ENCODE measurements around the gene SRRM2.

DNA sequence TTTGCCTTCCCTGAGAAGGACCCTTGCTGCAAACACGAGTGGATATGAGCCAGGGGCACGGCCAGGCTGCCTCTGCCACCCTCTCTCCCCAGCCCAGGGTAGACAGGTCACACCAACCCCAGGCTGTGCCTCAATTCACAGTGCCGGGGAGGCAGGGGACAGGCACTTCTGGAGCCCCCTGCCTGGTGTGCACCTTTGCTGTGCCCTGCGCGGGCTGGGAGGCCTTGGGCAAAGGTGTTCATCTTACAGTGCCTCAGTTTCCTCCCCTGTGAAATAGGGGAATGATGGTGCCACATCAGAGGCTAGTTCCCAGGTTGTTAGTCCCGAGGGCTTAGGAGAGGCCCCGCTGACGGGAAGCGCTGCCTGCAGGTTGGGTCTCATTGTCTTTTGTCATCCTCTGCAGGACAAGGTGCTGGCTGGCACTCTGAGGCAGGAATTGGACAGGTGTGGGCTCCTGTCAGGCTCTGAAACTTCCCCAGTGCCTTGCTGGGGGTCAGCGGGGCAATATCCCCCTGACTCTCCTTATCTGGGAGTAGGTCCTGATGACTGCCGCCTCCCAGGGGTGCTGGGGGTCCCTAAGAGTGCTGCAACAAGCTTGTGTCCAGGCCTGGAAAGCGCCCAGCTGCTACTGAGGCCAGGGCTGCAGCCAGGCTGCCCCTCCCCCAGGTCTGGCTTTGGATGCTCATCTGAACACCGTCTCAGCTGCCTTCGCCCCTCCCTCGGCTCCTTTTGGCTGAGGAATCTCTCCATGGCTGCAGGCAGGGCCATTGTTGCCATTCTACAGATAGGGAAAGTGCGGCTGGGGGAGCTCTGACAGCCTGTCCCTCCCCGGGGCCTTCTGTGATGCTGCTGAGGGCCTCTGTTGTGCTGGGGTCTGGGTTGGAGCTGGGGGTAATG lies 67.7 kb downstream of the SRRM2 start:
- TF ChIP-seq, protein P1, sequence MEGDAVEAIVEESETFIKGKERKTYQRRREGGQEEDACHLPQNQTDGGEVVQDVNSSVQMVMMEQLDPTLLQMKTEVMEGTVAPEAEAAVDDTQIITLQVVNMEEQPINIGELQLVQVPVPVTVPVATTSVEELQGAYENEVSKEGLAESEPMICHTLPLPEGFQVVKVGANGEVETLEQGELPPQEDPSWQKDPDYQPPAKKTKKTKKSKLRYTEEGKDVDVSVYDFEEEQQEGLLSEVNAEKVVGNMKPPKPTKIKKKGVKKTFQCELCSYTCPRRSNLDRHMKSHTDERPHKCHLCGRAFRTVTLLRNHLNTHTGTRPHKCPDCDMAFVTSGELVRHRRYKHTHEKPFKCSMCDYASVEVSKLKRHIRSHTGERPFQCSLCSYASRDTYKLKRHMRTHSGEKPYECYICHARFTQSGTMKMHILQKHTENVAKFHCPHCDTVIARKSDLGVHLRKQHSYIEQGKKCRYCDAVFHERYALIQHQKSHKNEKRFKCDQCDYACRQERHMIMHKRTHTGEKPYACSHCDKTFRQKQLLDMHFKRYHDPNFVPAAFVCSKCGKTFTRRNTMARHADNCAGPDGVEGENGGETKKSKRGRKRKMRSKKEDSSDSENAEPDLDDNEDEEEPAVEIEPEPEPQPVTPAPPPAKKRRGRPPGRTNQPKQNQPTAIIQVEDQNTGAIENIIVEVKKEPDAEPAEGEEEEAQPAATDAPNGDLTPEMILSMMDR (IDR thresholded peaks at IDR 0.05): no peak
- no peak for TF ChIP-seq POLR2A (IDR thresholded peaks at IDR 0.05)
